ENCODE results near the gene PES1. TPM values are rescaled to one million over a fixed set of nuclear protein-coding genes. Genes with fewer than 3 reads are reported as not detected.
A peak's percentile ranks its signal among the peaks of the same experiment; 100 is the strongest.
"Not testable (repeated sequence)": the region's sequence is repeated elsewhere in the genome, so short reads cannot be mapped to it uniquely, and the experiment has no call there.

PES1 gene
- total RNA-seq, 2 donors from 2014 or later: 37.9 to 48.2 TPM

DNA sequence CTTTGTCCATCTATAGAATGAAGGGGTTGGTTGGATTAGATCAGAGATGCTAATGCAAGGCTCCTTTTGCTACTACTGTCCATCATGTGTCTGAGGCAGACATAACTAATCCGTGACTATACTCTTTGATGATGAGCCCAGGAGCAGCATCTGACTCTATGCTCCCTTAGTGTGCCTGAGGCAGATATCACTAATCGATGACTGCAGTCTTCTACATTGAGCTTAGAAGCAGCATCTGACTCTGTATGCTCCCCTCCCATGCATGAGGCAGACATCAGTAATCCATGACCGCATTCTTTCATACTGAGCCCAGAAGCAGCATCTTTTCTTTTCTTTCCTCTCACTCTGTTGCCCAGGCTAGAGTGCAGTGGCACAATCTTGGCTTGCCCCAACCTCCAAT lies 19.5 kb upstream of the PES1 start:
- no peak for DNase-seq (ENCODE audit: low spot score)
- intact Hi-C loops (cut with DNase I): no loop called here

DNA sequence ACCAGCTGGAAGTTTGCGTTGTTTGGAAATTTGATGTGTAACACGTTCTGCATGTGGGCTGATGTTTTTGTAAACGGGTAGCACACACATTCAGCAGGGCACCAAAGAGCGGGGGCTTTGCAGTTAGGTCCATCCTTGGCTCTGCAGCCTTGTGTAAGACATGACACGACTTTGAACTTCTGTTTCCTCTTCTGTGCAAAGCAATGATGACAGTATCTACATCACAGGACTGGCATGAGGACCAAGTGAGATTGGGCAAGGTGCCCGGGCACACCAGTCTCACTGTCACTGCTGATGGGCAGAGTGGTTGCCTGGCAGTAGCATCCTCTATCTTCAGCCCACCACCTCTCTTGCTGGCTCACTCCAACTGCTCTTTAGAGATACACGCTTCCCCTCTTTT lies 18.6 kb upstream of the PES1 start:
- DNase-seq (ENCODE audit: low spot score): no peak

DNA sequence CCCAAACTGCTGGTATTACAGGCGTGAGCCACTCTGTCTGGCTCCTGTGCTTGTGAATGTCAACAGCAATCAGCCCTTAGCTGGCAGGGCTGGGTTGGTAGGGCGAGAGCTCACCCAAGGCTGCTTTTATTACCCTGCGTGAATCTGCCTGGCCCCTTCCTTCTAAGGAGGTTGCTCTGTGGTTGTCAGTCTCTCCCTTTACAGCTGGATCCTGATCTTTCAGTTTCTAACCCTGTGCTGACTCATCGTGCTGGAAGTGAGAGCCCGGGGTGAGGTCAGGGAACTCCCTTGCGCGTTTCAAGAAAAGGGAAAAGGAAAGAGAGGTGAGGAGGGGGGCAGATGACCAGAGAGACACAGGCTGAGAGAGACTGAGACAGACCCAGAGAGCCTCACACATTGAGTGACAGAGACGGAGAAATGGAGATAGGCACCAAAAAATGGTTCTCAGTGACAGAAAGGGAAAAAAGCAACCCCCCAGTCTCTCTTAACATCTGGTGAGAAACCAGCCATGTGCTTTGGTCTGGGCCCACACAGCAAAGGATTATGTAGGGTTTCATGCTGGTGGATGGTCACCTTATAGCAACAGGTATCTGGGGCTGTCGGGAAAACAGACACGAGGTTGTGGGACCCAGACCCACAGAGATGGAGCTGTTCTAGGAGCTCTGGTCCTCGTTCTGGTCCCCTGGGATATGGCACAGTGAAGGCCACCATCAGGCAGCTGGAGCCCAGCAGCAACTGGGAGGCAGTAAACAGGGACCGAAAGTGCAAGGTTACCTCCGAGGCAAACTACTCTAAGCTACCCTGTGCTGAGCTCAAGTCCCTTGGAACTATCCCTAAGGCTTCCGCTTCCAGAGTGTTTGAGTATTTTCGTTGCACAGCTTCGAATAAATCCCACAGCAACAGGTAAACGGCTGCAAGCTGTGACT lies 17.8 kb upstream of the PES1 start:
- DNase-seq (ENCODE audit: low spot score): peak; percentile 87
- intact Hi-C loops (cut with DNase I): no loop called here

More for the DNA sequence above, 18.6 kb upstream of the PES1 start:
- intact Hi-C loops (cut with DNase I): no loop called here

DNA sequence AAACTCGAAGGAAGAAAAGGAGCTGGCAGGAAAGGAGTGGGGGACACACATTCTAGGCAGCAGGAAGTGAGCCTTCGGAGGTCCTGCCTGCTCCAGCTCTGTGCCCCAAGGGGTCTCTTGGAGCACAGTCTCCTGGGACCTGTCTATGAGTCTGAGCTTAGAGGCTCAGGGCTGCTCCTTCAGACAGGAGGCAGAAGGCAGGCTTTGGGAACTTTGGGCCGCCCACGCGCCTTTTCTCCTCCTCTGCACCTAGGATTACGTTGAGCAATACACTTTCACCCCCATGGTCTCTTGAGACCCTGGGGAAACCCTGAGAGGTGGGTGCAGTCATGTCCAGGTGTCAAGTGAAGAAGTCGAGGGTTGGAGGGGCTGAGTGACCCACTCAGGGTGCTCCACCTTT lies 16.2 kb upstream of the PES1 start:
- no peak for DNase-seq (ENCODE audit: low spot score)
- intact Hi-C loops (cut with DNase I): no loop called here

DNA sequence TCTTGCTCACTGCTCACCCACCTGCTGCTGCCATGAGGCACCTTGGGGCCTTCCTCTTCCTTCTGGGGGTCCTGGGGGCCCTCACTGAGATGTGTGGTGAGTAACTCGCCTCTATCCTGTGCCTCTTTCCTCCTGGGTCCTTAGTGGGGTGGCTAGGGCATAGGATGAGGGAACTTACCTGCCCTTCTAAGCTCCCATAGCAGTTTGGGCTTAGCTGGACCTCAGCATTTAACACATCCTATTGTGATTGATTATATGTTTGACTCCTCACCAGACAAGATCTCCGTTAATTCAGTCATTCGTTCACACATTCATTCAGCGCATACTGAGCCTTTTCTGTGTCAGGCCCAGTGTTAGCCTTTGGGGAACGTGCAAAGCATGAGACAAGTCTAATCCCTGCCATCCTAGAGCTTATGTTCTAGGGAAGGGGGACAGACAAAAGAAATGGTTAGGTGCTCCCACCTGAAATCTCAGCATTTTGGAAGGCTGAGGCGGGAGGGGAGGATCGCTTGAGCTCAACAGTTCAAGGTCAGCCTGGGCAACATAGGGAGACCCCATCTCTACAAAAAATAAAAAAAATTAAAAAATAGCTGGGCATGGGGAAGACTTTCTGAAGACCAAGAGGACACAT lies 15.7 kb upstream of the PES1 start:
- intact Hi-C loops (cut with DNase I): no loop called here
- no peak for DNase-seq (ENCODE audit: low spot score)

DNA sequence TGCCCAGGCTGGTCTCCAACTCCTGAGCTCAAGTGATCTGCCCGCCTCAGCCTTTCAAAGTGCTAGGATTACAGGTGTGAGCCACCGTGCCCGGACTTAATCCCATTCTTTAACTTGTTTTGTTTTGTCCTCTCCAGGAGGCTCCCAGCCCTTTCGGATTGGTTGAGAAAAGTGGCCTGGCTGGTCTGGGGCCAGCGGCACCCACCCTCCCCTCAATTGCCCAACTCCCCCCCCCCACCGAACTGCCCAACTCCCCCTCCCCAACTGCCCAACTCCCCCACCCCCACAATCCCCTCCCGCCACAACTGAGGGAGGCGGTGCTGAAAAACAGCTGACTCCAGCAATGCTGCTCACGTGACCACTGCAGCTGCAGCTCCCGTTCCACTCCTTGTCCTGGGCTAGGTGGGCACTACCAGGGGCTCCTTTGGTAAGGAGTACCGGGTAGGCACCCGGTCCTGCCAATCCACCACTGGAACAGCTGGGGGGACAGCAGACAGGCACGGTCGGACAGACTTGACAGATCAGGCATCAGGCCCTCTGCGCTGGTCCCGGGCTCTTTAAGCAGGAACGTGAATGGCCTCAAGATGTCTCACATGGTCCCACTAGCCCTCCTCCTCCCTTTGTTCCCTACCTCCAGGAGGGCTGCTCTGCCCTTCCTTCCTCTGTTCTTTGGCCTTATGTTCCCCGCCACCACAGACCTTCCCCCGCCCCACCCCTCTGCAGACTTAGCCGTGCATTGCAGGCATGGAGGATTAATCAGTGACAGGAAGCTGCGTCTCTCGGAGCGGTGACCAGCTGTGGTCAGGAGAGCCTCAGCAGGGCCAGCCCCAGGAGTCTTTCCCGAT lies 15.0 kb upstream of the PES1 start, which contains the start of gene TCN2:
Gene TCN2, plus strand, starts transcription at position 720 of the 845 bp plus-strand sequence. CDS start 158 bp downstream, outside the sequence.
- peak; percentile 89 for DNase-seq (ENCODE audit: low spot score)
- intact Hi-C loops (cut with DNase I): no loop called here

DNA sequence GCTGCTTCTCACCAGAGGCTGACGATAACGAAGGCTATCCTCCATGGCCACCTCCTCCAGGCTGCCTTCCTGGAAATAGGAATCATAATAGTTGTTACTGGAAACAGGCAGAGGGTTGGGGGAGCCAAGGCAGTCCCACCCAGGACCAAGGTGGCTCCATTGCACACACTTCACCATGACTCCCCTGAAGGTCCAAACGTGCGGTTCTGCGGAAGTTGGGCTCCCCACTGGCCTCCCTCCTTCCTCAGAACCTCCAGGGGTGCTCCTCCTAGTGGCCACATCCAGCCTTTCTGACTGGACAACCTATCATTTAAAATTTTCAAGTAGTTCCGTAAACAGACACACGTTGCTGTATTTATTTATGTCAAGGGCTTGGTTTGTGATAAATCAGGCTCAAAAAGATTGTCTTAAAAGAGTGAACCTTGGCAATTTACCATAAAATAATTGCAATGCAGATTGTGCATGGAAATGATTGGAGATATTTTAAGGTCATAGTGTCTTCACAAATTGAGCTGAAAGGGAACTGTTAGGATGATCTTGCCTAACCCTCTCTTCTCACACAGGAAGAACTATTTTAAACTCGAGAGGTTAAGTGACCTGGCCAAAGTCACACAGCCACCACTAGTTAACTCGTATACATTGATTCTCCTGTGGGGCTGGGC lies 13.9 kb upstream of the PES1 start:
- no peak for DNase-seq (ENCODE audit: low spot score)
- intact Hi-C loops (cut with DNase I): no loop called here

DNA sequence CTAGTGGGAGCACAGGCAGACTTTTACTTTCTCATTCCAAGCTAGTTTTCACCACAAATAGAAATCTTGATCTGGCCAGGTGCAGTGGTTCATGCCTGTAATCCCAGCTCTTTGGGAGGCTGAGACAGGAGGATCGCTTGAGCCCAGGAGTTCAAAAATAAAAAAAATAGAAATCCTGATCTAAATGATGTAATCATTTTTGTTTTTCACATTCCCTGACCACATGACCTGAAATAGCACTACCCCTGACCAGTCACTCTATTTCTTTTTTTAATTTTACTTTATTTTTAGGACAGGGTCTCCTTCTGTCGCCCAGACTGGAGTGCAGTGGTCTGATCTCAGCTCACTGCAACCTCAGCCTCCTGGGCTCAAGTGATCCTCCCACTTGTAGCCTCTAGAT lies 13.0 kb upstream of the PES1 start:
- no peak for DNase-seq (ENCODE audit: low spot score)
- intact Hi-C loops (cut with DNase I): no loop called here

DNA sequence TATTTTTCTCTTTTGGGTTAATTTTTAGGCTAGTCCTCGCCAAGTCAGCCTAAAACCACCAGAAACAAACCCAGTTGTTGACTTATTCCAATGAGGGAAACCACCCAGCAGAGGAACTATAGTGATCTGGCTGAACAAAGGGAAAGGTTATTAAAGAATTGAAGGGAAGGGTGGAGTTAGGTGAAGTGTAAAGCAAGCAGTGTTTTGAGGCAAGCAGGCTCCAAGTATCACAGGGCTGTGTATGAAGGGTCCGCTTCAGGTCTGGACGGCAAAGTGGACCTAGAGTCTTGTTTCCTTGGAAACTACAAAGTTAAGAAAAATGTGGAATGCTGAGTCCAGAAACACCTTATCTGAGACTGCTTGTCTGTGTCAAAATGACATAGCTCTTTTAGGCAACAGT lies 12.1 kb upstream of the PES1 start:
- DNase-seq (ENCODE audit: low spot score): no peak
- intact Hi-C loops (cut with DNase I): no loop called here

DNA sequence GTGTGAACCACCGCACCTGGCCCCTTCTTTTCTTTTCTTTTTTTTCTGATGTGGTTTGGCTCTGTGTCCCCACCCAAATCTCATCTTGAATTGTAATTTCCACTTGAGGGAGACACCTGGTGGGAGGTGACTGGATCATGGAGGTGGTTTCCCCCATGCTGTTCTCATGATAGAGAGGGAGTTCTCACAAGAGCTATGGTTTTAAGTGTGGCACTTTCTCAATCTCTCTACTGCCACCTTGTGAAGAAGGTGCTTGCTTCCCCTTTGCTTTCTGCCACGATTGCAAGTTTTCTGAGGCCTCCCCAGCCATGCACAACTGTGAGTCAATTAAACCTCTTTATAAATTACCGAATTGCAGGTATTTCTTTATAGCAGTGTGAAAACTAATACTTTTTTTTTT lies 10.3 kb upstream of the PES1 start:
- DNase-seq (ENCODE audit: low spot score): no peak
- intact Hi-C loops (cut with DNase I): no loop called here

DNA sequence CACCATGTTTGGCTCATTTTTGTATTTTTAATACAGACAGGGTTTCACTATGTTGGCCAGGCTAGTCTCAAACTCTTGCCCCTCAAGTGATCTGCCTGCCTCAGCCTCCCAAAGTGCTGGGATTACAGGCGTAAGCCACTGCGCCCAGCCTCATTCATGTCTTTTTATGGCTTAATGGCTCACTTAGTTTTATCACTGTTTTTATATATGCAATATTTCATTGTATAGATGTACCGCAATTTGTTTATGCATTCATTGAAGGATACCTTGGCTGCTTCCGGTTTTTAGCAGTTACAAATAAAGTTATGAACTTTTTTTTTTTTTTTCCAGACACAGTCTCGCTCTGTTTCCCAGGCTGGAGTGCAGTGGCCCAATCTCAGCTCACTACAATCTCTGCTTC lies 9.8 kb upstream of the PES1 start:
- intact Hi-C loops (cut with DNase I): no loop called here
- DNase-seq (ENCODE audit: low spot score): no peak

DNA sequence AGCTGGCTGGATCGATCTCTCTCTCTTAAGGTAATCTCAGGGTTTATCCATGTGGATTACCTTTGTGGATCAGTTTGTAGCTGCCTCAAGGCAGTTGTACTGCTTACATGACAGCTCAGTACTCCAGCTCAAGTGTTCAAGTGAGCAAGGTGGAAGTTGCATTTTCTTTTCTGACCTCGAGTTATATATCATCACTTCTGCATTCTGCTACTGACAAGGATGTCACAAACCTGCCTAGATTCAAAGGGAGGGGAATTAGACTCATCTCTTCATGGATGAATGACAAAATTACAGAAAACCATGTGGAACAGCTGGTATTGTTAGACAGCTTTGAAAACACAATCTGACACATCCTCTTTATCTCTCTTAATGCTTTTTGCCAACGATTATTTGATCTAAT lies 9.2 kb upstream of the PES1 start:
- DNase-seq (ENCODE audit: low spot score): no peak
- intact Hi-C loops (cut with DNase I): no loop called here

DNA sequence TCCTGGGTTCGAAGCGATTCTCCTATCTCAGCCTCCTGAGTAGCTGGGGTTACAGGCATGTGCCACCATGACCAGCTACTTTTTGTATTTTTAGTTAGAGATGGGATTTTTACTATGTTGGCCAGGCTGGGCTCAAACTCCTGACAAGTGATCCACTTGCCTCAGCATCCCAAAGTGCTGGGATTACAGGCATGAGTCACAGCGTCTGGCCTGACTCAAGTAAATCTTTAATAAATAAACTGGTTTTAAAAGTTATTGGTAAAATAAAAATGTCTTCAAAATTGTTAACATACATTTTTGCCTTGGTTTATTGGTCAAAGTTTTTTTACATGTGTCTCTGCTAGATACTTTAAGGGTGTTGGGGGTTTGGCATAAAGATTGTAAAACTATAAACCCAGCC lies 7.3 kb upstream of the PES1 start:
- no peak for DNase-seq (ENCODE audit: low spot score)
- intact Hi-C loops (cut with DNase I): no loop called here

DNA sequence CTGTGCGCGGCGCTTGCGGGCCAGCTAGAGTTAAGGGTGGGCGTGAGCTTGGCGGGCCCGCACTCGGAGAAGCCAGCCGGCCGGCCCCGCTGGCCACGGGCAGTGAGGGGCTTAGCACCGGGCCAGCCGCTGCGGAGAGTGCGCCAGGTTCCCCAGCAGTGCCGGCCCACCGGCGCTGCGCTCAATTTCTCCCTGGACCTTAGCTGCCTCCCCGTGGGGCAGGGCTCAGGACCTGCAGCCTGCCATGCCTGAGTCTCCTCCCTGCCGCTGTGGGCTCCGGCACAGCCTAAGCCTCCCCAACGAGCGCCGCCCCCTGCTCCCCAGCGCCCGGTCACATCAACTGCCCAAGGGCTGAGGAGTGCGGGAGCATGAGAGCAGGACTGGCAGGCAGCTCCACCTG lies 5.2 kb upstream of the PES1 start:
- intact Hi-C loops (cut with DNase I): no loop called here
- no peak for DNase-seq (ENCODE audit: low spot score)

DNA sequence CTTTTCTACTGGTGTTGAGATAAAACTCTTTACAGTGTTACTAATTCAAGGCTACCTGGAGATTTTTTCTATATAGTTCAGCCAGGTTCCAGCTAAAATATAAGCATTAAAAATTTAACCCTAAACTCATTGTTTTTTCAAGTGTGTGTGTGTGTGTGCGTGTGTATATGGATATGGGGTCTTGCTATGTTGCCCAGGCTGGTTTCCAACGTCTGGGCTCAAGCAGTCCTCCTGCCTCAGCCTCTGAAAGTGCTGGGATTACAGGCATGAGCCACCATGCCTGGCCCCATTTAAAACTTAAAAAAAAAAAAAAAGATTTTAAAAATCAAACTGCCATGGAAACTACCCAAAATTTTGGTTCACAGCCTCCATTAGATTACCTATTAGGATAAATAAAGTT lies 4.5 kb upstream of the PES1 start:
- intact Hi-C loops (cut with DNase I): no loop called here
- no peak for DNase-seq (ENCODE audit: low spot score)

DNA sequence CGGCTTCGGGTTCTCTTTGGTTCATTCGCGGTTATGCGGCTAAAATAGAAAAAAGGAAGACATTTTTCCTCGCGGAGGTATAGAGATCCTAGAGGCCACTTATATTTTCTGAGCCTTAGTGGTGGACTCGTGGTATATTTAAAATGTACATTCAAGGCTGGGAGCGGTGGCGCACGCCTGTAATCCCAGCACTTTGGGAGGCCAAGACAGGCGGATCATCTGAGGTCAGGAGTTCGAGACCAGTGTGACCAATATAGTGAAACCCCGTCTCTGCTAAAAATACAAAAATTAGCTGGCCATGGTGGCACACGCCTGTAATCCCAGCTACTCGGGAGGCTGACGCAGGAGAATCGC lies 627 bp upstream of the PES1 start:
- DNase-seq (ENCODE audit: low spot score); intact Hi-C loops (cut with DNase I): not testable (repeated sequence)

DNA sequence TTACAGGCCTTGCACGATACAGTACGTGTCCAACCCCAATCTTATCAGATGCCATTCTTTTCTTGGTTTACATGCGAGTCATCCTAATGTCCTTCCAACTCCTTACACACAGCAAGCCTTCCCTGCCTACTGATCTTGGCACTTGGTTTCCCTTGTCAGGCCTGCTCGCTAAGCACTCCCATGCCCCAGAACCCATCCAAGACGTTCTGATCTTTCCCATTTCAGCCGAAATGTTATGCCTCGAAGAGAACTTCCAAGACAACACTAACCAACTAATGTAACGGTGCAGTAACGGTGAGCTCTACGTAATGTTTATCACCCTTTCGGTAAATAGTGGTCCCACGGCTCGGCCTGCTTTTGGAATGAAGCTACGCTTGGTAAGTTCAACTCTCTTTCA lies 521 bp downstream of the PES1 start:
- intact Hi-C loops (cut with DNase I): no loop called here
- no peak for DNase-seq (ENCODE audit: low spot score)

DNA sequence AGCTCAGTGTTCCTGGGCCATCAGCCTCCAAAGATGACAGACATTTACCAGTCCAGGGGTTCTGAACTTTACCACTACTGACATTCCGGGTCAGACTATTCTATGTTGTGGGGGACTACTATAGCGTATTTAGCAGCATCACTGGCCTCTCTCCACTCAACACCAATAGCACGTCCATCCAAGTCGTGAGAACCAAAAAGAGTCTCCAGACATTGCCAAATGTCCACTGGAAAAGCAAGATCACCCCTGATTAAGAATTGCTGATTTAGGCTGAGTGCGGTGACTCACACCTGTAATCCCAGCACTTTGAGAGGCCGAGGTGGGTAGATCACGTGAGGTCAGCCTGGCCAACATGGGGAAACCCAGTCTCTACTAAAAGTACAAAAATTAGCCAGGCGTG lies 5.3 kb downstream of the PES1 start:
- no peak for DNase-seq (ENCODE audit: low spot score)
- intact Hi-C loops (cut with DNase I): no loop called here

DNA sequence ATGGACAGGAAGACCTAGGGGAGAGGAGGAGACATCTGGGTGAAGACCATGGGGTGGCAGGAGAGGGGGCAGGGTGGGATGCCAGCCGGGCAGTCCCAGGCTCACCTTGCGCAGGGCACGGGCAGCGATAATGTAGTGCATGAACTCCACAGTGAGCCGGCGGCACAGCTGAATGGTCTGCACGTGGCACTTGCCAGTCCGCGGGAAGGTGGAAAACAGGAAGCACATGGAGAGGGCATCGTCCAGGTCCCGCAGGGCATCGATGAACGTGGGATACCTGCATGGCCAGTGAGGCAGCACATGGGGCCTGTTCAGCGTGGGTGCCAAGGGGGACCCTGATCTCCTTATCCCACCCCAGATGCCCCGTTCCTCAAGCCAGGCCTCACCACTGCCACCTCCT lies 7.3 kb downstream of the PES1 start:
- no peak for DNase-seq (ENCODE audit: low spot score)
- intact Hi-C loops (cut with DNase I): no loop called here

Measured in posterior vena cava (tissue), 2 donors.